ENCODE measurements around the gene KRTAP5-7. TPM values are rescaled to one million over a fixed set of nuclear protein-coding genes. Genes with fewer than 3 reads are reported as not detected.
"Not testable (repeated sequence)": the region's sequence is repeated elsewhere in the genome, so short reads cannot be mapped to it uniquely, and the experiment has no call there.

The KRTAP5-7 gene
- total RNA-seq, 5 donors from 2014 or later (not counting 1 experiment from before 2014, with no cell fraction given), result not detected

GRCh38 chr11:71572811-71573210 is 45.7 kb downstream of the KRTAP5-7 start:
- peaks cover 0 to 24% of the 10 kb centered on the region in 2 experiments for H3K27me3 ChIP-seq (replicated peaks in 1 of 2; ENCODE audit: control insufficient read depth in 2 of 2, extremely low read depth in 1 of 2, insufficient read depth in 2 of 2, low read length in 1 of 2)
- CTCF ChIA-PET, result no interaction called here
- H3K27ac ChIP-seq (ENCODE audit: low read length), result no peak overlapping the region
- Mint-ChIP-seq H3K9me3 (no peaks in the 10 kb centered on the region), H3K36me3 (no peaks in the 10 kb centered on the region), H3K4me3 (no peak overlapping the region), H3K27me3 (peaks cover 5 to 12% of the 10 kb centered on the region in 2 donors), H3K4me1 (no peaks in the 10 kb centered on the region), H3K27ac (no peak overlapping the region)
- DNase-seq, result no peak
- no peaks in the 10 kb centered on the region for H3K9me3 ChIP-seq
- ATAC-seq (replicated peaks in 1 of 4), result no peak
- no peaks in the 10 kb centered on the region for H3K36me3 ChIP-seq (ENCODE audit: control insufficient read depth in 2 of 2, extremely low read depth in 1 of 2, insufficient read depth in 1 of 2, low read length in 1 of 2)
- POLR2A ChIA-PET, result no interaction called here
- whole genome bisulfite sequencing (ENCODE audit: insufficient coverage), result 77% methylated on average over 8 of the region's 11 CpGs
- no peak overlapping the region for H3K4me3 ChIP-seq (ENCODE audit: control insufficient read depth in 1 of 2, extremely low read depth in 1 of 2, low read length in 1 of 2)
- no peaks in the 10 kb centered on the region for H3K4me1 ChIP-seq (ENCODE audit: control insufficient read depth in 1 of 2, extremely low read depth in 1 of 2, insufficient read depth in 2 of 2, low read length in 2 of 2)

DNA sequence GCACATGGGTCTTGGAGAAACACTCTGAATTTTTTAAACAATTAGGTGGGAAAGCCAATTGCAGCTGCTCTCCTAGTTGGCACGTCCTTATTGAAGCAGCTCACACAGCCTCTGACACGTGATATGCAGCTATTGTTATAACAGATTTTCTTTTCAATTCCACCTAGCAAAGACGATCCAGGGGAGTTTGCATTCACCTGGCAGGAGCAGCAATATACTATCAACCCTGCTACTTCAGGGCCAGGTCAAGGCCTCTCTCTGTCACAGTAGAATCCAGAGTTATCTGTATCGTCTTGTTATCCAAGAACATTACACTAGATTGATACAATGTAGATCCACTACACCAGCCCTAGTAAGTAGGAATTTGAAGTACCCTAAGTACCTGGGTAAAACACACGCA is 47.4 kb downstream of the KRTAP5-7 start:
- peaks cover 0 to 23% of the 10 kb centered on the region in 2 experiments for H3K27me3 ChIP-seq (replicated peaks in 1 of 2; ENCODE audit: control insufficient read depth in 2 of 2, extremely low read depth in 1 of 2, insufficient read depth in 2 of 2, low read length in 1 of 2)
- H3K4me3 ChIP-seq (ENCODE audit: control insufficient read depth in 1 of 2, extremely low read depth in 1 of 2, low read length in 1 of 2), result no peak overlapping the region
- Mint-ChIP-seq H3K27ac (no peak overlapping the region), H3K4me3 (no peak overlapping the region), H3K27me3 (peaks cover 5 to 11% of the 10 kb centered on the region in 2 donors), H3K4me1 (no peaks in the 10 kb centered on the region), H3K36me3 (no peaks in the 10 kb centered on the region), H3K9me3 (no peaks in the 10 kb centered on the region)
- no peak for DNase-seq
- POLR2A ChIA-PET, result no interaction called here
- whole genome bisulfite sequencing (ENCODE audit: insufficient coverage), result no CpG with 5 or more reads among the region's 5 CpGs
- no peak overlapping the region for H3K27ac ChIP-seq (ENCODE audit: low read length)
- no peak for ATAC-seq (replicated peaks in 1 of 4)
- CTCF ChIA-PET, result no interaction called here
- H3K9me3 ChIP-seq, result no peaks in the 10 kb centered on the region
- no peaks in the 10 kb centered on the region for H3K36me3 ChIP-seq (ENCODE audit: control insufficient read depth in 2 of 2, extremely low read depth in 1 of 2, insufficient read depth in 1 of 2, low read length in 1 of 2)
- no peaks in the 10 kb centered on the region for H3K4me1 ChIP-seq (ENCODE audit: control insufficient read depth in 1 of 2, extremely low read depth in 1 of 2, insufficient read depth in 2 of 2, low read length in 2 of 2)

DNA sequence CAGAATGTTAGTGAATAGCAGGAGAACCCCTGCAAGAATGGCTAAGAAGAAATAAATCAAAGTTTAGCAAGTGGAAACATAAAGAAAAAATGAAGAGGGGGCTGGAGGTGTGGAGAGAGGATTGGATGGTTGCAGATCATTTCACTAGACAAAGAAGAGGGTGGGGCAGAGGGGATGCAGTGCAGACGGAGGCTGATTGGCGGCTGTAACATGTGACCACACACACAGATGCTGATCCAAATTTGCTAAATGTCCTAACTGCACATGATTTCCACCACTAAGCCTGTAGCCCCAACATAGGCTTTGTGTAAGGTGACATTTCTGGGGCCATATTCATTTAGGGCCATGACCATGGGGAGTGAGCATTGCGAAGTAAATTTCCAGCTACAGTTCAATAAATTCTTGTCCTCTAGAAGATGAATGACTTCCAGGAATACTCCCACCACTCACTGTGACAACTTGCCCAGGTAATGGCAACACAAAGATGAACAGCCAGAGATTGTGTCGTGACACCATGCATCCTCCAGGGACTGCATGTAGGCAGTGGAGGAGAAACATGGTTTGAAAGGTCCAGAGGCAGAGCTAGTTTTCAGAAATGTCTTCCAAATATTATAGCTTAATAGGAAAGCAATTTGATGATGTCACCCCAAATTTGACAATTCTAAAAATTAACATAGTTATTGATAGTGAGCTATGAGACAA is 48.8 kb downstream of the KRTAP5-7 start:
- Mint-ChIP-seq H3K27ac (no peak overlapping the region), H3K4me3 (no peak overlapping the region), H3K9me3 (no peaks in the 10 kb centered on the region), H3K4me1 (peaks cover 0 to 4% (median 3%) of the 10 kb centered on the region in 3 donors), H3K36me3 (no peaks in the 10 kb centered on the region), H3K27me3 (peaks cover 4 to 11% of the 10 kb centered on the region in 2 donors)
- no peak overlapping the region for H3K27ac ChIP-seq (ENCODE audit: low read length)
- 100% methylated on average over 1 of the region's 4 CpGs for WGBS (ENCODE audit: insufficient coverage)
- POLR2A ChIA-PET, result no interaction called here
- H3K9me3 ChIP-seq, result no peaks in the 10 kb centered on the region
- peaks cover 0 to 27% of the 10 kb centered on the region in 2 experiments for H3K27me3 ChIP-seq (replicated peaks in 1 of 2; ENCODE audit: control insufficient read depth in 2 of 2, extremely low read depth in 1 of 2, insufficient read depth in 2 of 2, low read length in 1 of 2)
- ATAC-seq (replicated peaks in 1 of 4) (no peak), DNase-seq (no peak)
- H3K36me3 ChIP-seq (ENCODE audit: control insufficient read depth in 2 of 2, extremely low read depth in 1 of 2, insufficient read depth in 1 of 2, low read length in 1 of 2), result no peaks in the 10 kb centered on the region
- no peaks in the 10 kb centered on the region for H3K4me1 ChIP-seq (ENCODE audit: control insufficient read depth in 1 of 2, extremely low read depth in 1 of 2, insufficient read depth in 2 of 2, low read length in 2 of 2)
- no peak overlapping the region for H3K4me3 ChIP-seq (ENCODE audit: control insufficient read depth in 1 of 2, extremely low read depth in 1 of 2, low read length in 1 of 2)
- CTCF ChIA-PET, result no interaction called here

- CTCF ChIA-PET; H3K4me3 Mint-ChIP-seq; H3K4me1 ChIP-seq (ENCODE audit: control insufficient read depth in 1 of 2, extremely low read depth in 1 of 2, insufficient read depth in 2 of 2, low read length in 2 of 2); H3K9me3 Mint-ChIP-seq; H3K4me3 ChIP-seq (ENCODE audit: control insufficient read depth in 1 of 2, extremely low read depth in 1 of 2, low read length in 1 of 2); ATAC-seq (replicated peaks in 1 of 4); H3K27ac ChIP-seq (ENCODE audit: low read length); H3K36me3 ChIP-seq (ENCODE audit: control insufficient read depth in 2 of 2, extremely low read depth in 1 of 2, insufficient read depth in 1 of 2, low read length in 1 of 2); H3K27ac Mint-ChIP-seq; H3K4me1 Mint-ChIP-seq; POLR2A ChIA-PET; DNase-seq; H3K9me3 ChIP-seq; H3K36me3 Mint-ChIP-seq: not testable (repeated sequence)
- H3K27me3 Mint-ChIP-seq, result peaks cover 12 to 20% of the 10 kb centered on the region in 2 donors
- peaks cover 0 to 22% of the 10 kb centered on the region in 2 experiments for H3K27me3 ChIP-seq (replicated peaks in 1 of 2; ENCODE audit: control insufficient read depth in 2 of 2, extremely low read depth in 1 of 2, insufficient read depth in 2 of 2, low read length in 1 of 2)
- WGBS (ENCODE audit: insufficient coverage), result 89% methylated on average over 19 of the region's 41 CpGs
Observed at GRCh38 chr11:71576688-71577465, 49.8 kb downstream of the KRTAP5-7 start.

GRCh38 chr11:71577469-71578004 is 50.5 kb downstream of the KRTAP5-7 start:
- ChIA-PET CTCF (no interaction called here), POLR2A (no interaction called here)
- Histone ChIP-seq H3K27me3 (replicated peaks in 1 of 2; ENCODE audit: control insufficient read depth in 2 of 2, extremely low read depth in 1 of 2, insufficient read depth in 2 of 2, low read length in 1 of 2) (peaks cover 0 to 28% of the 10 kb centered on the region in 2 experiments), H3K9me3 (no peaks in the 10 kb centered on the region), H3K4me1 (ENCODE audit: control insufficient read depth in 1 of 2, extremely low read depth in 1 of 2, insufficient read depth in 2 of 2, low read length in 2 of 2) (no peaks in the 10 kb centered on the region), H3K36me3 (ENCODE audit: control insufficient read depth in 2 of 2, extremely low read depth in 1 of 2, insufficient read depth in 1 of 2, low read length in 1 of 2) (no peaks in the 10 kb centered on the region), H3K4me3 (ENCODE audit: control insufficient read depth in 1 of 2, extremely low read depth in 1 of 2, low read length in 1 of 2) (no peak overlapping the region), H3K27ac (ENCODE audit: low read length) (no peak overlapping the region)
- H3K27ac Mint-ChIP-seq, result no peak overlapping the region
- H3K4me1 Mint-ChIP-seq, result peaks cover 0 to 5% (median 3%) of the 10 kb centered on the region in 3 donors
- no peak for DNase-seq
- H3K9me3 Mint-ChIP-seq, result no peaks in the 10 kb centered on the region
- H3K36me3 Mint-ChIP-seq, result no peaks in the 10 kb centered on the region
- 83% methylated on average over 7 of the region's 7 CpGs for WGBS (ENCODE audit: insufficient coverage)
- H3K27me3 Mint-ChIP-seq, result peaks cover 14 to 23% of the 10 kb centered on the region in 2 donors
- no peak for ATAC-seq (replicated peaks in 1 of 4)
- no peak overlapping the region for H3K4me3 Mint-ChIP-seq
